ENCODE results near the gene MACROD2.
A peak's percentile ranks its signal among the peaks of the same experiment; 100 is the strongest.

Gene MACROD2

DNA sequence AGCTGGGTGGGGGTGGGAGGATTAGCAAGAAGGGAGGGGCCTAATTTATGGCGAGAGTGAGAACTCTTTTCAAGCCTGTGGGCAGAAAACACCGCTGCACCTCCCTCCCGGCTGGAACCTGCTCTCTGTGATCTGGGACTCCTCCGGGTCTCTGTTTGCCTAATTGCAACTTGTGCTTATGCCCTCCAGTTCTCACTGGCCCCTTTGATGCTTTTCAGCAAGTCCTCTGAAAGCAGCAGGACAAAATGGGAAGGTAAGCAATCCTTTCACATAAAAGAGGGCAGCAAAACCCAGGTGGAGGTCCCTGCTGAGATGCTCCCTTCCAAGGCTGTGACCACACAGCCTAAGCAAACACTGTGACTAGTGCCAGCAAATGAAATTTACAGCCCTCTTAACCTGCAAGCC is 865.1 kb downstream of the MACROD2 start (continued):
- TF ChIP-seq ZNF354C (tag by site-specific recombination; IDR thresholded peaks at IDR 0.05; ENCODE audit: borderline replicate concordance, low read depth) = no peak
- TF ChIP-seq GLIS1 (tag by site-specific recombination; IDR thresholded peaks at IDR 0.05) = peak; percentile 90
- no peak for TF ChIP-seq ZFP69B (tag by site-specific recombination; IDR thresholded peaks at IDR 0.05)
- TF ChIP-seq, protein P1, sequence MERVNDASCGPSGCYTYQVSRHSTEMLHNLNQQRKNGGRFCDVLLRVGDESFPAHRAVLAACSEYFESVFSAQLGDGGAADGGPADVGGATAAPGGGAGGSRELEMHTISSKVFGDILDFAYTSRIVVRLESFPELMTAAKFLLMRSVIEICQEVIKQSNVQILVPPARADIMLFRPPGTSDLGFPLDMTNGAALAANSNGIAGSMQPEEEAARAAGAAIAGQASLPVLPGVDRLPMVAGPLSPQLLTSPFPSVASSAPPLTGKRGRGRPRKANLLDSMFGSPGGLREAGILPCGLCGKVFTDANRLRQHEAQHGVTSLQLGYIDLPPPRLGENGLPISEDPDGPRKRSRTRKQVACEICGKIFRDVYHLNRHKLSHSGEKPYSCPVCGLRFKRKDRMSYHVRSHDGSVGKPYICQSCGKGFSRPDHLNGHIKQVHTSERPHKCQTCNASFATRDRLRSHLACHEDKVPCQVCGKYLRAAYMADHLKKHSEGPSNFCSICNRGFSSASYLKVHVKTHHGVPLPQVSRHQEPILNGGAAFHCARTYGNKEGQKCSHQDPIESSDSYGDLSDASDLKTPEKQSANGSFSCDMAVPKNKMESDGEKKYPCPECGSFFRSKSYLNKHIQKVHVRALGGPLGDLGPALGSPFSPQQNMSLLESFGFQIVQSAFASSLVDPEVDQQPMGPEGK (tag by site-specific recombination; IDR thresholded peaks at IDR 0.05) = no peak
- TF ChIP-seq ZNF223 (tag by site-specific recombination; IDR thresholded peaks at IDR 0.05) = no peak
- TF ChIP-seq WT1 (tag by site-specific recombination; IDR thresholded peaks at IDR 0.05) = peak; percentile 40; the same call in 1 of the 2 replicates
- TF ChIP-seq SALL2 (tag by site-specific recombination; IDR thresholded peaks at IDR 0.05; ENCODE audit: borderline replicate concordance) = no peak
- no peak for TF ChIP-seq CTCF (tag by site-specific recombination; IDR thresholded peaks at IDR 0.05)
- no peak for TF ChIP-seq ZNF785 (tag by site-specific recombination; IDR thresholded peaks at IDR 0.05)
- TF ChIP-seq ZNF324 (tag by site-specific recombination; IDR thresholded peaks at IDR 0.05) = no peak
- no peak for TF ChIP-seq ZNF132 (tag by site-specific recombination; IDR thresholded peaks at IDR 0.05; ENCODE audit: borderline replicate concordance)
- TF ChIP-seq IKZF3 (tag by site-specific recombination; IDR thresholded peaks at IDR 0.05) = no peak
- TF ChIP-seq ZNF423 (tag by site-specific recombination; IDR thresholded peaks at IDR 0.05) = no peak
- TF ChIP-seq, protein P2, sequence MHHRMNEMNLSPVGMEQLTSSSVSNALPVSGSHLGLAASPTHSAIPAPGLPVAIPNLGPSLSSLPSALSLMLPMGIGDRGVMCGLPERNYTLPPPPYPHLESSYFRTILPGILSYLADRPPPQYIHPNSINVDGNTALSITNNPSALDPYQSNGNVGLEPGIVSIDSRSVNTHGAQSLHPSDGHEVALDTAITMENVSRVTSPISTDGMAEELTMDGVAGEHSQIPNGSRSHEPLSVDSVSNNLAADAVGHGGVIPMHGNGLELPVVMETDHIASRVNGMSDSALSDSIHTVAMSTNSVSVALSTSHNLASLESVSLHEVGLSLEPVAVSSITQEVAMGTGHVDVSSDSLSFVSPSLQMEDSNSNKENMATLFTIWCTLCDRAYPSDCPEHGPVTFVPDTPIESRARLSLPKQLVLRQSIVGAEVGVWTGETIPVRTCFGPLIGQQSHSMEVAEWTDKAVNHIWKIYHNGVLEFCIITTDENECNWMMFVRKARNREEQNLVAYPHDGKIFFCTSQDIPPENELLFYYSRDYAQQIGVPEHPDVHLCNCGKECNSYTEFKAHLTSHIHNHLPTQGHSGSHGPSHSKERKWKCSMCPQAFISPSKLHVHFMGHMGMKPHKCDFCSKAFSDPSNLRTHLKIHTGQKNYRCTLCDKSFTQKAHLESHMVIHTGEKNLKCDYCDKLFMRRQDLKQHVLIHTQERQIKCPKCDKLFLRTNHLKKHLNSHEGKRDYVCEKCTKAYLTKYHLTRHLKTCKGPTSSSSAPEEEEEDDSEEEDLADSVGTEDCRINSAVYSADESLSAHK (tag by site-specific recombination; IDR thresholded peaks at IDR 0.05) = 0 out of 2 replicates have a peak, but pooled peaks have one; percentile 10
- no peak for TF ChIP-seq TSHZ1 (tag by site-specific recombination; IDR thresholded peaks at IDR 0.05; ENCODE audit: borderline replicate concordance)
- TF ChIP-seq, protein P3, sequence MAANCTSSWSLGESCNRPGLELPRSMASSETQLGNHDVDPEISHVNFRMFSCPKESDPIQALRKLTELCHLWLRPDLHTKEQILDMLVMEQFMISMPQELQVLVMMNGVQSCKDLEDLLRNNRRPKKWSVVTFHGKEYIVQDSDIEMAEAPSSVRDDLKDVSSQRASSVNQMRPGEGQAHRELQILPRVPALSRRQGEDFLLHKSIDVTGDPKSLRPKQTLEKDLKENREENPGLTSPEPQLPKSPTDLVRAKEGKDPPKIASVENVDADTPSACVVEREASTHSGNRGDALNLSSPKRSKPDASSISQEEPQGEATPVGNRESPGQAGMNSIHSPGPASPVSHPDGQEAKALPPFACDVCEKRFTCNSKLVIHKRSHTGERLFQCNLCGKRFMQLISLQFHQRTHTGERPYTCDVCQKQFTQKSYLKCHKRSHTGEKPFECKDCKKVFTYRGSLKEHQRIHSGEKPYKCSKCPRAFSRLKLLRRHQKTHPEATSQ (tag by site-specific recombination; IDR thresholded peaks at IDR 0.05) = no peak
- TF ChIP-seq ZNF596 (tag by site-specific recombination; IDR thresholded peaks at IDR 0.05) = 0 out of 2 replicates have a peak, but pooled peaks have one; percentile 6
- TF ChIP-seq ZNF677 (tag by site-specific recombination; IDR thresholded peaks at IDR 0.05) = no peak
- TF ChIP-seq ZNF280D (tag by site-specific recombination; IDR thresholded peaks at IDR 0.05) = no peak
- no peak for TF ChIP-seq ZNF76 (tag by site-specific recombination; IDR thresholded peaks at IDR 0.05; ENCODE audit: borderline replicate concordance, low read depth)
- peak; percentile 45 for TF ChIP-seq SP7 (tag by site-specific recombination; IDR thresholded peaks at IDR 0.05)
- no peak for TF ChIP-seq OSR2 (tag by site-specific recombination; IDR thresholded peaks at IDR 0.05)
- TF ChIP-seq KLF7 (tag by site-specific recombination; IDR thresholded peaks at IDR 0.05; ENCODE audit: borderline replicate concordance) = no peak
- no peak for TF ChIP-seq MYNN (tag by site-specific recombination; IDR thresholded peaks at IDR 0.05; ENCODE audit: borderline replicate concordance)
